ENCODE results near the gene RCAN2.

DNA sequence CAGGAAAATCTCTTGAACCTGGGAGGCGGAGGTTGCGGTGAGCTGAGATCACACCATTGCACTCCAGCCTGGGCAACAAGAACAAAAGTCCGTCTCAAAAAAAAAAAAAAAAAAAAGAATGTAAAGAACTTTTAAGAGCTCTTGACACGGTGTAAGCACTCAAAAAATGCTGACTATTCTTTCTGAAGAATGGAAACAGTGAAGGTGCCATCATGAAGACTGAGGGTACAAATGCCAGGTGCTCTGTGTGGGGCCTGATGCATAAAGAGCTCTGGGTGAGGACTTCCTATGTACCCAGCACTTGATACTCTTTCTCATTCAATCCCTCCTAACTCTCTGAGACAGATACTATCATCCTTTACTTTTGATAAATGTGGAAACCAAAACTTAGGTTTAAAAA is 275.5 kb downstream of the RCAN2 start:
- TF ChIP-seq, protein P1, sequence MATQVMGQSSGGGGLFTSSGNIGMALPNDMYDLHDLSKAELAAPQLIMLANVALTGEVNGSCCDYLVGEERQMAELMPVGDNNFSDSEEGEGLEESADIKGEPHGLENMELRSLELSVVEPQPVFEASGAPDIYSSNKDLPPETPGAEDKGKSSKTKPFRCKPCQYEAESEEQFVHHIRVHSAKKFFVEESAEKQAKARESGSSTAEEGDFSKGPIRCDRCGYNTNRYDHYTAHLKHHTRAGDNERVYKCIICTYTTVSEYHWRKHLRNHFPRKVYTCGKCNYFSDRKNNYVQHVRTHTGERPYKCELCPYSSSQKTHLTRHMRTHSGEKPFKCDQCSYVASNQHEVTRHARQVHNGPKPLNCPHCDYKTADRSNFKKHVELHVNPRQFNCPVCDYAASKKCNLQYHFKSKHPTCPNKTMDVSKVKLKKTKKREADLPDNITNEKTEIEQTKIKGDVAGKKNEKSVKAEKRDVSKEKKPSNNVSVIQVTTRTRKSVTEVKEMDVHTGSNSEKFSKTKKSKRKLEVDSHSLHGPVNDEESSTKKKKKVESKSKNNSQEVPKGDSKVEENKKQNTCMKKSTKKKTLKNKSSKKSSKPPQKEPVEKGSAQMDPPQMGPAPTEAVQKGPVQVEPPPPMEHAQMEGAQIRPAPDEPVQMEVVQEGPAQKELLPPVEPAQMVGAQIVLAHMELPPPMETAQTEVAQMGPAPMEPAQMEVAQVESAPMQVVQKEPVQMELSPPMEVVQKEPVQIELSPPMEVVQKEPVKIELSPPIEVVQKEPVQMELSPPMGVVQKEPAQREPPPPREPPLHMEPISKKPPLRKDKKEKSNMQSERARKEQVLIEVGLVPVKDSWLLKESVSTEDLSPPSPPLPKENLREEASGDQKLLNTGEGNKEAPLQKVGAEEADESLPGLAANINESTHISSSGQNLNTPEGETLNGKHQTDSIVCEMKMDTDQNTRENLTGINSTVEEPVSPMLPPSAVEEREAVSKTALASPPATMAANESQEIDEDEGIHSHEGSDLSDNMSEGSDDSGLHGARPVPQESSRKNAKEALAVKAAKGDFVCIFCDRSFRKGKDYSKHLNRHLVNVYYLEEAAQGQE (IDR thresholded peaks at IDR 0.05; ENCODE audit: insufficient read depth in 1 of 2, low read depth in 2 of 2, low read length in 2 of 2) = no peak
- no peak for TF ChIP-seq POLR2AphosphoS5 (IDR thresholded peaks at IDR 0.05; ENCODE audit: low read depth, low read length)
- TF ChIP-seq TAF1 (IDR thresholded peaks at IDR 0.05; ENCODE audit: borderline replicate concordance, insufficient read depth, low read length) = no peak

All from PFSK-1 (cell line).